ENCODE results near the gene CORO2B. TPM values are rescaled to one million over a fixed set of nuclear protein-coding genes. Genes with fewer than 3 reads are reported as not detected.

Gene CORO2B
- total and polyA plus RNA-seq, 9 of the 15 experiments (the other 6 are each of a cell fraction or from before 2014, with no cell fraction given) = not detected

DNA sequence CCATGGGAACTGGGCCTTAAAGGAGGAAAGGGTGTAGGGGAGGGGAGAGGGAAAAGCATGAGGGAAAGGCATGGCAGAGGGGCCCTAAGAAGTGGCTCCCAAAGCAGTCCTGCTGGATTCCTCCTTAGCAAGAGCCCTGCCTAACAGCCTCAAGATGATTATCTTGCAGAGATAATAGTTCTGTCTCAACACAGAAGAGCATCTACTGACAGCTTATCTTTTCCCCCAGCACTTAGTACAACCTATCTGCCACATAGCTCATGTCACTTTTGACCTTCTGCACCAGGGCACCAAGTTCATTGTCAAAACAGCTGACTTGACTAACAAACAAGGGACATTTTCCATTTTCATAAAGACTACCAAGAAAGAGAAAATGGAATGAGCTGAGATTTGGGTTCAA is 155.6 kb downstream of the CORO2B start (continued):
- no peak for TF ChIP-seq ZNF444 (CRISPR knock-in tag; IDR thresholded peaks at IDR 0.05)
- no peak for TF ChIP-seq MTA2 (IDR thresholded peaks at IDR 0.05; ENCODE audit: low read depth)
- no peak for TF ChIP-seq CBX2 (IDR thresholded peaks at IDR 0.05; ENCODE audit: insufficient read depth, low read length, poor library complexity, severe bottlenecking)
- TF ChIP-seq, protein P1, sequence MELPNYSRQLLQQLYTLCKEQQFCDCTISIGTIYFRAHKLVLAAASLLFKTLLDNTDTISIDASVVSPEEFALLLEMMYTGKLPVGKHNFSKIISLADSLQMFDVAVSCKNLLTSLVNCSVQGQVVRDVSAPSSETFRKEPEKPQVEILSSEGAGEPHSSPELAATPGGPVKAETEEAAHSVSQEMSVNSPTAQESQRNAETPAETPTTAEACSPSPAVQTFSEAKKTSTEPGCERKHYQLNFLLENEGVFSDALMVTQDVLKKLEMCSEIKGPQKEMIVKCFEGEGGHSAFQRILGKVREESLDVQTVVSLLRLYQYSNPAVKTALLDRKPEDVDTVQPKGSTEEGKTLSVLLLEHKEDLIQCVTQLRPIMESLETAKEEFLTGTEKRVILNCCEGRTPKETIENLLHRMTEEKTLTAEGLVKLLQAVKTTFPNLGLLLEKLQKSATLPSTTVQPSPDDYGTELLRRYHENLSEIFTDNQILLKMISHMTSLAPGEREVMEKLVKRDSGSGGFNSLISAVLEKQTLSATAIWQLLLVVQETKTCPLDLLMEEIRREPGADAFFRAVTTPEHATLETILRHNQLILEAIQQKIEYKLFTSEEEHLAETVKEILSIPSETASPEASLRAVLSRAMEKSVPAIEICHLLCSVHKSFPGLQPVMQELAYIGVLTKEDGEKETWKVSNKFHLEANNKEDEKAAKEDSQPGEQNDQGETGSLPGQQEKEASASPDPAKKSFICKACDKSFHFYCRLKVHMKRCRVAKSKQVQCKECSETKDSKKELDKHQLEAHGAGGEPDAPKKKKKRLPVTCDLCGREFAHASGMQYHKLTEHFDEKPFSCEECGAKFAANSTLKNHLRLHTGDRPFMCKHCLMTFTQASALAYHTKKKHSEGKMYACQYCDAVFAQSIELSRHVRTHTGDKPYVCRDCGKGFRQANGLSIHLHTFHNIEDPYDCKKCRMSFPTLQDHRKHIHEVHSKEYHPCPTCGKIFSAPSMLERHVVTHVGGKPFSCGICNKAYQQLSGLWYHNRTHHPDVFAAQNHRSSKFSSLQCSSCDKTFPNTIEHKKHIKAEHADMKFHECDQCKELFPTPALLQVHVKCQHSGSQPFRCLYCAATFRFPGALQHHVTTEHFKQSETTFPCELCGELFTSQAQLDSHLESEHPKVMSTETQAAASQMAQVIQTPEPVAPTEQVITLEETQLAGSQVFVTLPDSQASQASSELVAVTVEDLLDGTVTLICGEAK (IDR thresholded peaks at IDR 0.05) = no peak
- TF ChIP-seq, protein P1 (CRISPR knock-in tag; IDR thresholded peaks at IDR 0.05) = no peak
- TF ChIP-seq, protein P2, sequence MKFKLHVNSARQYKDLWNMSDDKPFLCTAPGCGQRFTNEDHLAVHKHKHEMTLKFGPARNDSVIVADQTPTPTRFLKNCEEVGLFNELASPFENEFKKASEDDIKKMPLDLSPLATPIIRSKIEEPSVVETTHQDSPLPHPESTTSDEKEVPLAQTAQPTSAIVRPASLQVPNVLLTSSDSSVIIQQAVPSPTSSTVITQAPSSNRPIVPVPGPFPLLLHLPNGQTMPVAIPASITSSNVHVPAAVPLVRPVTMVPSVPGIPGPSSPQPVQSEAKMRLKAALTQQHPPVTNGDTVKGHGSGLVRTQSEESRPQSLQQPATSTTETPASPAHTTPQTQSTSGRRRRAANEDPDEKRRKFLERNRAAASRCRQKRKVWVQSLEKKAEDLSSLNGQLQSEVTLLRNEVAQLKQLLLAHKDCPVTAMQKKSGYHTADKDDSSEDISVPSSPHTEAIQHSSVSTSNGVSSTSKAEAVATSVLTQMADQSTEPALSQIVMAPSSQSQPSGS (CRISPR knock-in tag; IDR thresholded peaks at IDR 0.05) = no peak
- peak; percentile 59 for TF ChIP-seq ZNF766 (CRISPR knock-in tag; conservative IDR thresholded peaks at IDR 0.05)
- no peak for TF ChIP-seq KAT7 (CRISPR knock-in tag; IDR thresholded peaks at IDR 0.05; ENCODE audit: borderline replicate concordance)
- TF ChIP-seq ESRRA (IDR thresholded peaks at IDR 0.05; ENCODE audit: borderline replicate concordance, low read depth) = peak; percentile 87; the same call in 1 of the 2 replicates
- TF ChIP-seq YY1 (IDR thresholded peaks at IDR 0.05; ENCODE audit: borderline replicate concordance in 1 of 3, control insufficient read depth in 1 of 3, extremely low read depth in 1 of 3, insufficient read depth in 3 of 3, insufficient read length in 1 of 3, insufficient replicate concordance in 2 of 3, low read depth in 1 of 3, low read length in 2 of 3) = no peak
- TF ChIP-seq ZNF274 (IDR thresholded peaks at IDR 0.05; ENCODE audit: borderline replicate concordance, low read depth, low read length) = no peak
- no peak for TF ChIP-seq HNRNPL (IDR thresholded peaks at IDR 0.05; ENCODE audit: low read depth, low read length)
- no peak for TF ChIP-seq FOXM1 (IDR thresholded peaks at IDR 0.05; ENCODE audit: low read depth)
- TF ChIP-seq FOXM1 (CRISPR knock-in tag; IDR thresholded peaks at IDR 0.05; ENCODE audit: low read depth) = no peak
- TF ChIP-seq, protein P3, sequence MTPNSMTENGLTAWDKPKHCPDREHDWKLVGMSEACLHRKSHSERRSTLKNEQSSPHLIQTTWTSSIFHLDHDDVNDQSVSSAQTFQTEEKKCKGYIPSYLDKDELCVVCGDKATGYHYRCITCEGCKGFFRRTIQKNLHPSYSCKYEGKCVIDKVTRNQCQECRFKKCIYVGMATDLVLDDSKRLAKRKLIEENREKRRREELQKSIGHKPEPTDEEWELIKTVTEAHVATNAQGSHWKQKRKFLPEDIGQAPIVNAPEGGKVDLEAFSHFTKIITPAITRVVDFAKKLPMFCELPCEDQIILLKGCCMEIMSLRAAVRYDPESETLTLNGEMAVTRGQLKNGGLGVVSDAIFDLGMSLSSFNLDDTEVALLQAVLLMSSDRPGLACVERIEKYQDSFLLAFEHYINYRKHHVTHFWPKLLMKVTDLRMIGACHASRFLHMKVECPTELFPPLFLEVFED (CRISPR knock-in tag; conservative IDR thresholded peaks at IDR 0.05) = no peak
- TF ChIP-seq CTBP1 (IDR thresholded peaks at IDR 0.05; ENCODE audit: borderline replicate concordance) = no peak; the same call in 1 of the 2 replicates
- no peak for TF ChIP-seq ZNF212 (CRISPR knock-in tag; IDR thresholded peaks at IDR 0.05)

Data from K562 (cell line).